Measurements from ENCODE around the gene SLC41A1.

- TF ChIP-seq, protein P1, sequence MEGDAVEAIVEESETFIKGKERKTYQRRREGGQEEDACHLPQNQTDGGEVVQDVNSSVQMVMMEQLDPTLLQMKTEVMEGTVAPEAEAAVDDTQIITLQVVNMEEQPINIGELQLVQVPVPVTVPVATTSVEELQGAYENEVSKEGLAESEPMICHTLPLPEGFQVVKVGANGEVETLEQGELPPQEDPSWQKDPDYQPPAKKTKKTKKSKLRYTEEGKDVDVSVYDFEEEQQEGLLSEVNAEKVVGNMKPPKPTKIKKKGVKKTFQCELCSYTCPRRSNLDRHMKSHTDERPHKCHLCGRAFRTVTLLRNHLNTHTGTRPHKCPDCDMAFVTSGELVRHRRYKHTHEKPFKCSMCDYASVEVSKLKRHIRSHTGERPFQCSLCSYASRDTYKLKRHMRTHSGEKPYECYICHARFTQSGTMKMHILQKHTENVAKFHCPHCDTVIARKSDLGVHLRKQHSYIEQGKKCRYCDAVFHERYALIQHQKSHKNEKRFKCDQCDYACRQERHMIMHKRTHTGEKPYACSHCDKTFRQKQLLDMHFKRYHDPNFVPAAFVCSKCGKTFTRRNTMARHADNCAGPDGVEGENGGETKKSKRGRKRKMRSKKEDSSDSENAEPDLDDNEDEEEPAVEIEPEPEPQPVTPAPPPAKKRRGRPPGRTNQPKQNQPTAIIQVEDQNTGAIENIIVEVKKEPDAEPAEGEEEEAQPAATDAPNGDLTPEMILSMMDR (IDR thresholded peaks at IDR 0.05; ENCODE audit: insufficient read depth, low read depth, low read length): no peak
- no peak for TF ChIP-seq EZH2 (IDR thresholded peaks at IDR 0.05; ENCODE audit: insufficient read depth, low read length)
Observed at GRCh38 chr1:205780335-205780734, 32.7 kb downstream of the SLC41A1 start.
